CD4-positive, alpha-beta T cell (primary cell): ENCODE measurements around the gene CCDC66. TPM values are rescaled to one million over a fixed set of nuclear protein-coding genes. Genes with fewer than 3 reads are reported as not detected.

ENCODE experiments used
- ATAC-seq: fragments of 200-7000 bp; cut with Tn5 transposase; one replicate; pipeline ENCODE4 v1.10.0; 2022; ENCODE audit warnings: mild to moderate bottlenecking; ENCODE audit not compliant: poor library complexity
- CTCF ChIA-PET: fragments of 350-600 bp; sonication (Branson Sonifier 250); formaldehyde crosslinking; loops from one replicate; lab custom pipeline; 2021; ENCODE audit warnings: antibody characterized with exemption, inconsistent platforms; lab: Charles Lee
- POLR2A ChIA-PET: fragments of 350-600 bp; sonication (Branson Sonifier 250); formaldehyde crosslinking; loops from one replicate; lab custom pipeline; 2021; ENCODE audit warnings: antibody characterized with exemption, inconsistent platforms; lab: Charles Lee
- DNase-seq, 14 experiments: peaks; one replicate each; pipeline ENCODE4 v3.0.0-alpha.2; 2013 to 2020; ENCODE audit warnings: mixed read lengths in 2 of 14
- H3K27ac ChIP-seq, 2 donors: one replicate each; pipeline versions ENCODE4 v1.5.1 to v1.7.0; 2013; ENCODE audit warnings: low read length in 2 of 2, low read depth in 1 of 2, mild to moderate bottlenecking in 1 of 2
- H3K27me3 ChIP-seq, 2 experiments: 1 replicate in 1 of 2; 2 replicates in 1 of 2; pipeline versions ENCODE4 v1.6.1 to v1.7.0; 2013; ENCODE audit warnings: low read length in 2 of 2, control low read depth in 1 of 2, mild to moderate bottlenecking in 1 of 2, moderate library complexity in 1 of 2; ENCODE audit not compliant: insufficient read depth in 2 of 2, control insufficient read depth in 1 of 2
- H3K36me3 ChIP-seq: one replicate; pipeline ENCODE4 v1.6.1; 2013; ENCODE audit warnings: low read length, control low read depth; ENCODE audit not compliant: insufficient read depth
- H3K4me1 ChIP-seq: one replicate; pipeline ENCODE4 v1.6.1; 2013; ENCODE audit warnings: low read length, control low read depth; ENCODE audit not compliant: insufficient read depth
- H3K4me3 ChIP-seq: one replicate; pipeline ENCODE4 v1.5.1; 2013; ENCODE audit warnings: mild to moderate bottlenecking, low read length, moderate library complexity
- H3K9me3 ChIP-seq, 2 experiments: 1 replicate in 1 of 2; 2 replicates in 1 of 2; pipeline versions ENCODE4 v1.6.1 to v1.7.0; 2013; ENCODE audit warnings: low read length in 2 of 2, mild to moderate bottlenecking in 2 of 2, control low read depth in 1 of 2, moderate library complexity in 1 of 2; ENCODE audit not compliant: control insufficient read depth in 1 of 2, insufficient read depth in 1 of 2
- H3K27ac Mint-ChIP-seq: one replicate; pipeline ENCODE4 v1.8.0; 2020; ENCODE audit warnings: mixed read lengths
- H3K27me3 Mint-ChIP-seq: one replicate; pipeline ENCODE4 v1.8.0; 2021; ENCODE audit warnings: mixed read lengths
- H3K36me3 Mint-ChIP-seq: one replicate; pipeline ENCODE4 v1.8.0; 2021; ENCODE audit warnings: low read depth, mixed read lengths
- H3K4me1 Mint-ChIP-seq: one replicate; pipeline ENCODE4 v1.8.0; 2021; ENCODE audit warnings: low read depth, mixed read lengths
- H3K4me3 Mint-ChIP-seq: one replicate; pipeline ENCODE4 v1.8.0; 2020; ENCODE audit warnings: mild to moderate bottlenecking, mixed read lengths
- H3K9me3 Mint-ChIP-seq: one replicate; pipeline ENCODE4 v1.8.0; 2020; ENCODE audit warnings: mixed read lengths
- intact Hi-C, 2 experiments: fragments of 100-400 bp; cut with DNase I in 1 of 2; cut with micrococcal nuclease in 1 of 2; formaldehyde crosslinking; loops; one replicate each; pipeline versions ENCODE4 v1.15.1 to v1.9.0; 2023 to 2025; cut with DNase I, micrococcal nuclease
- total RNA-seq, 174 experiments: library from RNA in 2 of 174; stranded (reverse) in 2 of 174; gene quantifications; one replicate each; pipeline ENCODE4 v1.2.3 and lab custom pipeline; 2021 to 2026
- TF ChIP-seq, protein P1 (sequence below): fragments of 200-600 bp; IDR thresholded peaks from one replicate; pipeline ENCODE4 v1.8.0; 2022; ENCODE audit warnings: antibody characterized with exemption, mild to moderate bottlenecking

The CCDC66 gene
- total RNA-seq, 2 experiments from 2014 or later: 97.1 to 101 TPM

DNA sequence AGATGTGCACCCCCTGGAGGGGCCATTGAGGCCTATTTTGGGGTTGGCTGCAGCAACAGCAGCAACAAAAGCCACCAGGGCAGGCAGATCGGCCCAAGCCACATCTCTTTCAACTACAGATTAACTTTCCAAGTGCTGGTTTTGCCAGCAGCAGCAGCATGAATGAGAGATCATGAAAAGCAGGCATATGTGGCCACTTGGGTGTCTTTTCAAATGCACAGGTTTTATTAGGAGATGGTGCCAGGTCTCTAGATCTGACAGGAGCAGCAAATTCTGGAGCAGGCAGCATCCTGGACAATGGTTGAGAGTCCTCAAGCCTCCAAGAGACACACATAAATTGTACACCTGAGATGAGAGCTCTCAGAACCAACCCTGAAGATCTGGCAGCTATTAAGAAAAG is 31.7 kb upstream of the CCDC66 start:
- Mint-ChIP-seq H3K36me3 (no peaks in the 10 kb centered on the region), H3K27me3 (peaks cover 12% of the 10 kb centered on the region), H3K27ac (no peak overlapping the region), H3K9me3 (no peaks in the 10 kb centered on the region), H3K4me3 (no peak overlapping the region), H3K4me1 (no peaks in the 10 kb centered on the region)
- peaks cover 0 to 4% of the 10 kb centered on the region in 2 experiments for H3K27me3 ChIP-seq
- no peaks in the 10 kb centered on the region for H3K4me1 ChIP-seq
- ChIA-PET POLR2A (no interaction called here), CTCF (no interaction called here)
- TF ChIP-seq, protein P1, sequence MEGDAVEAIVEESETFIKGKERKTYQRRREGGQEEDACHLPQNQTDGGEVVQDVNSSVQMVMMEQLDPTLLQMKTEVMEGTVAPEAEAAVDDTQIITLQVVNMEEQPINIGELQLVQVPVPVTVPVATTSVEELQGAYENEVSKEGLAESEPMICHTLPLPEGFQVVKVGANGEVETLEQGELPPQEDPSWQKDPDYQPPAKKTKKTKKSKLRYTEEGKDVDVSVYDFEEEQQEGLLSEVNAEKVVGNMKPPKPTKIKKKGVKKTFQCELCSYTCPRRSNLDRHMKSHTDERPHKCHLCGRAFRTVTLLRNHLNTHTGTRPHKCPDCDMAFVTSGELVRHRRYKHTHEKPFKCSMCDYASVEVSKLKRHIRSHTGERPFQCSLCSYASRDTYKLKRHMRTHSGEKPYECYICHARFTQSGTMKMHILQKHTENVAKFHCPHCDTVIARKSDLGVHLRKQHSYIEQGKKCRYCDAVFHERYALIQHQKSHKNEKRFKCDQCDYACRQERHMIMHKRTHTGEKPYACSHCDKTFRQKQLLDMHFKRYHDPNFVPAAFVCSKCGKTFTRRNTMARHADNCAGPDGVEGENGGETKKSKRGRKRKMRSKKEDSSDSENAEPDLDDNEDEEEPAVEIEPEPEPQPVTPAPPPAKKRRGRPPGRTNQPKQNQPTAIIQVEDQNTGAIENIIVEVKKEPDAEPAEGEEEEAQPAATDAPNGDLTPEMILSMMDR: no peak
- DNase-seq (no peak), ATAC-seq (no peak)
- H3K4me3 ChIP-seq: no peak overlapping the region
- intact Hi-C loops: no loop called here
- no peaks in the 10 kb centered on the region for H3K36me3 ChIP-seq
- no peaks in the 10 kb centered on the region for H3K9me3 ChIP-seq
- H3K27ac ChIP-seq: no peak overlapping the region

DNA sequence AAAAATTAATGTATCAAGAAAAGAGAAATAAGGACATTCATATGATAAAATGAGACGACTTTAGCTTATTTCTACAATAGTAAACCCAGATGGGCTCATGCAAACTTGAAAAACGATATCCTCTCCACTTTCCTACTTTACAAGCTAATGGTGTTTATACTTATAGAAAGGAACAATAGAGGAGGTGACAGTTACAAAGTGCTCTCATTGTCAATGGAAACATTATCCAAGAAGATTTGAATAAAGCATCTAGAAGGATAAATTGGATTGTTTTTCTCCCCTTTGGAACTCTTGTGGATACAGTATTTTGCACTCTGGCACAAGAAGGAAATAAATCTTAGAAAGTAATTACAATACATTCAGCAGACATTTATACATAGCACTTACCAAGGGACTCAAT is 20.2 kb upstream of the CCDC66 start:
- TF ChIP-seq, protein P1: no peak
- H3K4me1 Mint-ChIP-seq: no peaks in the 10 kb centered on the region
- intact Hi-C loops: no loop called here
- H3K27ac ChIP-seq: no peak overlapping the region
- H3K4me1 ChIP-seq: no peaks in the 10 kb centered on the region
- H3K36me3 Mint-ChIP-seq: no peaks in the 10 kb centered on the region
- peaks cover 0 to 4% of the 10 kb centered on the region in 2 experiments for H3K9me3 ChIP-seq
- DNase-seq (no peak), ATAC-seq (no peak)
- no peak overlapping the region for H3K4me3 Mint-ChIP-seq
- no peaks in the 10 kb centered on the region for H3K27me3 ChIP-seq
- peaks cover 8% of the 10 kb centered on the region for H3K27me3 Mint-ChIP-seq
- H3K9me3 Mint-ChIP-seq: no peaks in the 10 kb centered on the region
- H3K36me3 ChIP-seq: no peaks in the 10 kb centered on the region
- CTCF ChIA-PET: interaction anchor here (0.5 to 0.6 kb wide), 2 partner anchors 137 to 1982 kb away, joined by 3 to 4 read pairs; no protein-coding TSS in a partner anchor
- no peak overlapping the region for H3K4me3 ChIP-seq
- no peak overlapping the region for H3K27ac Mint-ChIP-seq
- POLR2A ChIA-PET: no interaction called here

DNA sequence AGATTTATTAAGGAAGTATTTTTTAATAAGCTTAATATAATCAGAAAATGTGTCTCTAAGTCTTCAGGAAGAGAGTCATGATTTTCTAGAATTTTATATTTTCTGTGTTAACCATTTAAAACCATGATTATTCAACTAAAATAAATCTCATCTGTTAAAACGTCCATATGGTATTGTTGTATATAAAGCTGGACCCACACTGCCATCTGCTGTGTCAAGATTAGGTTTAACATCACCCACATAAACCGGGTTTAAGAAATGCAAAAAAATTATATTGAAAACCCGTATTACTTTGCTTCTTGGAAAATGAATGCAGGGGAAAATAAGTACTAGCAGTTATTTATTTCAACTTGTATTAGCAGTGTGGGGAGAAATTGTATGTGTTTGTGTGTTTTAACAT is 9.5 kb upstream of the CCDC66 start:
- H3K4me1 Mint-ChIP-seq: no peaks in the 10 kb centered on the region
- CTCF ChIA-PET: no interaction called here
- POLR2A ChIA-PET: interaction anchor here (1.0 kb wide), 1 partner anchor 9 kb away, joined by 5 read pairs; no protein-coding TSS in a partner anchor
- Histone ChIP-seq H3K4me3 (no peak overlapping the region), H3K27me3 (peaks cover 0 to 4% of the 10 kb centered on the region in 2 experiments), H3K9me3 (peaks cover 0 to 5% of the 10 kb centered on the region in 2 experiments), H3K36me3 (no peaks in the 10 kb centered on the region), H3K27ac (no peak overlapping the region), H3K4me1 (no peaks in the 10 kb centered on the region)
- peaks cover 3% of the 10 kb centered on the region for H3K9me3 Mint-ChIP-seq
- TF ChIP-seq, protein P1: no peak
- no peak overlapping the region for H3K4me3 Mint-ChIP-seq
- ATAC-seq (no peak), DNase-seq (no peak)
- no peaks in the 10 kb centered on the region for H3K36me3 Mint-ChIP-seq
- H3K27ac Mint-ChIP-seq: no peak overlapping the region
- intact Hi-C loops: loop anchor here in 1 of 2 experiments (5.0 kb wide), 1 partner anchor 205 kb away; no protein-coding TSS in a partner anchor
- H3K27me3 Mint-ChIP-seq: peaks cover 23% of the 10 kb centered on the region
